Smooth muscle cell of the brain vasculature (primary cell): ENCODE results near the gene ANKRD36C.
"Not testable (repeated sequence)": the region's sequence is repeated elsewhere in the genome, so short reads cannot be mapped to it uniquely, and the experiment has no call there.

Experiments
- DNase-seq: peaks from one replicate; pipeline ENCODE4 v3.0.0-alpha.2; 2012; ENCODE audit warnings: low read depth, low spot score

Gene ANKRD36C

DNA sequence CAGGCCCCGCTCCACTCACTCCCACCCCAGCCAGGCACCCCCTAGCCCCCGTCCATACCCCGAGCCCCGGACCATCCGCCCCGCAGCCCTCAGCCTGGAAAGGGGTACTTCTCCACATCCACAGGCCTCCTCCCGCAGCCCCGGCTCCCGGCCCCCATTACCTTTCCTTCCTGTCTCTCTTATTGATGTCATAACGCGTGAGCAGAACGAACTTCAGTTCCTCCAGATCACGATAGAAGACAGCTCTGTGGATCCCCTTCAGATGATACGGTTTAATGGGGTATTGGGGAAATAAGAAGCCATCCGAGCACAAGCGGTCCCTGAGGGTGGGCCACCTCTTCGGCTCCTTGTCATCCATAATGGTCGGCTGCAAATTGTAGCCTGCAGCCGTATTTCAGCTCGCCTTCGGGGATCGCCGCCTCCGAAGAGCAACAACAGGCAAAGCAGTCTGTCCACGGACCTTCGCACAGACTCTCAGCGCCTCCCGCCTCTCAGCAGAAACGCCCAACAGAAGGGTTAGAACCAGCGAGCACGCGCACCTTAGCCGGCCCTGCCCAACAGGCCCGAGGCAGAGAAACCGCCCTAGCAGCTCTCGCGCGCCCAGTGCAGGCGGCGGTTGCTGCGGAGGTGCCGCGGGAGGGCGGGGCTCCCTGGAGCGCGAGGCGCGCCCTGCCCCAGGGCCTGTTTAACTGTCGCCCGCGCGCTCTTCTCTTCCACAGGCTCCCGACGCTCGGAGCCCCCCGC is at the start of gene ANKRD36C:
TSS of gene ANKRD36C (minus strand) at position 474 of the 744 bp plus-strand sequence. CDS start at position 358, 116 bp downstream.
- DNase-seq = not testable (repeated sequence)

DNA sequence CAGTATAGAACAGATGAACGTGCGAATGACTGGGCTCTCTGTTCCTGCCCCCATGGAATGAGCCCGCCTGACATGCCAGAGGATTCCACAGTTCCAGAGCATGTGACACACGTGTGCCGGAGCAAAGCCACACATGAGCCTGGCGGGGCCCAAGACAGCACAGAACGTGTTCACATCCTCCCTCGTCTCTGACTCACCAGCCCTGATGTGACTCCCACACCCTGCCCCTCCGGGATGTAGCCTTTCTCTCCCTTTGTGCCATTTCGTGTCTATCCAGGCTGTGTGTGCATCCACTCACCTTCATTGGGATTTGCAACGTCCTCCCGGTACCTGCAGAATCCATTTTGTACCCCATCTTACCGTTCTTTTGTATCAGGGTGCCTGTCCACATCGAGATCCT is 43.9 kb upstream of the ANKRD36C start:
- DNase-seq = not testable (repeated sequence)

DNA sequence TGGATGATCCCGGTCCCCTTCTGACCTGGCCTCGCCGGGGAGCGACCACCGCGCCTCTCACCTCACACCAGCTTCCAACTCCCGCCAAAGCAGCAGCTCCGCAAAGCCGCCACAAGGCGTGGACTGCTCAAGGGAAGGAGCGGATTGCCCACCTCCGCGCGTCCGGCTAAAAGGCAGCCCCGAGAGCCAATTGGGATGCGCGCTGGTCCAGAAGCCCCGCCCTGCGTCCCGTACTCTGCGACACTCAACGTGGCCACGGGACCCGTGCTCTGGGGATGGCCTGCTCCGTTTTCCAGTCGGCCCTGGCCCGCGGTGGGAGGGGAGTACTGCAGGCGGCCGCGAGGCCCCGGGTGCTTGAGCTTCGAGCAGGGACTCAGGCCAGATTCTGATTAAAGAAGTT is 43.2 kb upstream of the ANKRD36C start, which contains the start of gene GPAT2:
TSS of gene GPAT2 (minus strand) at position 125 of the 400 bp plus-strand sequence. CDS start 2,557 bp downstream, outside the sequence.
- not testable (repeated sequence) for DNase-seq

DNA sequence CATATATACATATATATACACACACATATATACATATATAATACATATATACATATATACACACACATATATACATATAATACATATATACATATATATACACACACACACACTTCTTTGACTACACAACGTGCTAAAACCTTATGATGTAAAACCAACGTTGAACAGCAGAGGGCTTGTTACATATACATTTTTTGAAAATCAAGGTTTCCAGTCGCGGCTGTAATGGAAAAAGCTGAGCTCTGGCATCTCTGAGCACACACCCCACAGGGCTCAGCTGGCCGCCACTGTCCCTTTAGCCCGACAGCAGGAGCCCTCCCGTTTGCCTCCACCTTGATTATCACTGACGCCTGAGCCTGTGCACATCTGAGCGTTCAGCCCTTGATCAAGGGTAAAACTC is 42.4 kb upstream of the ANKRD36C start:
- not testable (repeated sequence) for DNase-seq

DNA sequence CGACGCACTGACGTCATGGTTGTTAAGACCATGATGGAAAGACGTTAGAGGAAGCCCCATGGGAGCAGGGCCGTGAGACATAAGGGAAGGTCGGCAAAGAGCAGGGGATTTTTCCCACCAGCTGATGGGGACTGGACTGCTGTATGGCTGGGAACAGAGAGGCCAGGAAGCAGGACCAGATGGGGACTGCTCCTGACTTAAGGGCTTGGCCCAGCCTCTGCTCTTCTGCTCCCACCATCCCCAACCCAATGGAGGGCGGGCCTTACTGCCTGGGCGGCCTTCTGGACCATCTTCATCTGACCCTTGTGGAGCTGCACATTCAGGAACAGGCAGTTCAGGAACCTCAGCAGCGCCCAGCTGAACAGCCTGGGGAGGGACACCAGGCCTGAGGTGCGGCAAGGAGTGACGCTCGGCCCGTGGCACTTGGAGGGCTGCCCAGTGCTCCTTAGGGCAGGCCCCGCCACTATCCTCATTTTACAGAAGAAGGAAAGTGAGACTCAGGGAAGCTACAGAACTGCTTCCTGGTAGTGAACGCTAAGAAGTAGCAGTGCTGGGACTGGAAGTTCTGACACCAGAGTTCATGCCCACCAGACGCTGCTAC is 36.2 kb upstream of the ANKRD36C start:
- not testable (repeated sequence) for DNase-seq

DNA sequence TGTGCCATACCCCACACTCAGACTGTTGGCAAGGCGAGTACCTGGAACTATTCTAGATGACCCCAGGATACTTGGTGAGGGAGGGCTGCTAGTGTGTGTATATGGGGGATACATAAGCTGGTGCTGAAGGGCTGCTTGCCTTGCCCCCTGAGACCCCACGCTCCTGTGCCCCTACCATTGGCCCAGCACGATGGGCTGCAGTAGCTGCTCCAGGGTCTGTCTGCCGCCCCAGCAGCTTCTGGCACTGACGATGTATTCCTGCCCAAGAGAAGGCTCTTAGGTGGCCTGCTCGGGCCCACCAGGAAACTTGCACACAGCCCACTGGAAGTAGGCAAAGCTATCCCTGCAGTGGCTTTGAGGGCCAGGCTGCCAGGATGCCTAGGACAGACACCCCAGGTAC is 34.1 kb upstream of the ANKRD36C start:
- not testable (repeated sequence) for DNase-seq

DNA sequence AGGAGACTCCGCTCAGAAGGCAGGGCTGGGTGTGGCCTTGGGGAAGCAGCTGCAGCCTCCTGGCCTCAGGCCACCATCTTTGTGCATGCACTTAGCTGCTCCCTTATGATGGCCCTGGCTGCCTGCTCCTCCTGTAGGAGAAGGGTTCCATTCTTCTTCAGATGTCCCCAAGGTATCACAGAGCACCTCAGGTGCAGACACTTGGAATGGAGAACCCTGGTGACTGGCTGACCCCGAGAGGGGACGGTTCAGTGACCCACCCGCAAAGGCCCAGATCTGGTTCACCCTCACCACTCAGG is 33.5 kb upstream of the ANKRD36C start:
- DNase-seq = no peak

DNA sequence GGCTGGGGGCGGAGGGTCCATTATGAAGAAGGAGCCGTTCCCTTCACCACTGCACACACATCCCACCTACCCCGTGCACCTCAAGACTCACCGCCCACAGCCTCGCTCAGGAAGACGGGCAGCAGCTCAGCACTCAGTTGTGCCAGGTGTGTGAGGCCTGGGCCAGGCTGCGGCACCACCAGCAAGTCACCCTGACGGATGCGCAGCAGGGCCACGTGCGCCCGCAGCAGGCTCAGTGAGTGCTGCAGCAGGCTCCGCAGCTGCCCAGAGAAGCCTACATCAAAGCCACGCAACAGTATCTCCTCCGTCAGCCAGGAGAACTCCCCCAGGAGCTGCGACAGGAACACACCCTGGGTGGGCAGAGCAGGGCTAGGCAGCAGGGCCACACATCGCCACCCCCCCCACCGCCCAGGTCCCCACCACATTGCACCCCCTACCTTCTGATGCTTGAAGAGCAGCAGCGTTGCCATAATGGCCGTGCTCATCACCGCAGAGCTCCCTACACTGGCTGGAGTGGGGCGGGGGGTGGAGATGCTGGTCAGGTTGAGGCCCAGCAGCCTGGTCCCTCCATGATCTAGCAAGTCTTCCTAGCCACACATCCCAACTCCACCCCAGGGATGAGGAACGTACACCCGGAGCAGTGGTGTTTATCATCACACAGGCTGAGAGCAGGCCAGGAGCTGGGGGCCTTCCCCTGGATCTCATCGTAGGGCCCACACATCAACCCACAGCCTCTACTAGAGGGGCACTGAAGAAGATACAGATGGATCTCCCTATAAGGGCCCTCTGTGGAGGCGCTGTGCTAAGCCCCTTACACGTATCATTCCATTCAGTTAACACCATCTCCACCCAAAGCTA is 32.9 kb upstream of the ANKRD36C start:
- DNase-seq = no peak

DNA sequence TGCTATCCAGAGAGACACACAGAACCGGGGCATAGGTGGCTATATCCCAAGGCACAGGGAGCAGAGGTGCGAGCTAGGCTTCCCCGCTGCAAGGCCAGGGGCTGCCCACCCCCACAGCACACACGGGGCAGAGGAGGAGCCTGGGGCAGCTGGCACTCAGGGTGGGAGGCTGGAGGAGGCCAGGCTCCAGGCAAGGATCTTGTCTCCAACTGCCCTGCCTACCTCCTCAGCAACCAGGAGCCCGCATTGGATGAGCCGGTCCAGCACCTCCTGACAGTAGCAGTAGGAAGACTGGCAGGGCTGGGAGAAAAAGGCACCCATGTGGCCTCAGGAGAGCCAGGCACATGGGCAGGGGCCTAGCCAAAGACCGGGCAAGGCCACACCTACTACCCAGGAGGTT is 32.1 kb upstream of the ANKRD36C start:
- DNase-seq = not testable (repeated sequence)

DNA sequence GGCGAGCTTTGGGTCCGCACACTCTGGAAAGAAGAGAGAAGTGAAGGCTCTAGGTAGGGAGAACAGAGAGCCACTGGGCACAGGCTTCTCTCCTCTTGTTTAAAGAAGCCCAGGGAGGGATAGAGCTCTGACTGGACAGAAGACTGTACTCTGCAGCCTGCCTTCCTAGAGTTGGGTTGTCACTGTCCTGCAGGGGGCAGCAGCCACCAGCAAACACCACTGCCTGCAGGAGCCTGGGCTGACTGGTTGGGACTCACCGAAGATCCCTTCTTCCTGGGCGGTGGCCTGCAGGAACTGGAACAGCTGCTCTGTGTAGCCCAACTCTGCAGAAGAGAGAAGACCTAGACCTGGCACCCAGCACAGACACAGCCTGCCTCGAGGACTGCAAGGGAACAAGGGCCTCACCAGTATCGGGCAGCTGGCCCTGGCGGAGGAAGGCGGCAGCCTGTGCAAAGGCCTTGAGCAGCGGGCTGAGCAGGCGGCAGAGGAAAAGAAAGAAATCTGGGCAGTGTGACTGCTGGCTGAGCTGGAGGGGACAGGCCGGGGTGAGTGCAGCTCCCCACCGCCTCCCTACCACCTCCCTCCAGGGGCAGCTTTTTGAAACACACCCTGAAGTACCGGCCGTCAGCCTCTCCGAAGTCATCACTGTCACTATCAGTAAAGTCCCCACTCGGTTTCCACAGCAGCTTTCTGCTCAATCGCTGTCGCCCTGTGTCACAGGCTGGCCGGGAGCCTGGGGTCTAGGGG is 31.2 kb upstream of the ANKRD36C start:
- DNase-seq = peak; percentile 45

DNA sequence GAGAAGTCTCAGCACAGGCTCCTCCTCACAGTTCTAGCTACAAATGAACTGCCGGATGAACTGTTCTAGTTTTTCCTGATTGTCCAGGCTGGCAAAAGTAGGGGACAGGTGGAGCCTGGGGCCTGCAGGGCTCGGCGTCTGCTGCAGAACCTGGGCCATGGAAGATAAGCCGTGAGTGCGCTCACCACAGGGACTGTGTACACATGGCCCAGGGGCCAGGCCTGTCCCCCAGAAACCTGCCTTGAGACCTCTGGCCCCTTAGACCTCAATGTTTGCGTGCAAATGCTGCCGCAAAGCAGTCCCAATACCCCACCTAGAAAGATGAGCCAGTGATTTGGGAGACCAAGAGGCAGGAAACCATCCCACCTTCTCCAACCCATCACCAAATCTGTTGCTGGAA is 30.5 kb upstream of the ANKRD36C start:
- not testable (repeated sequence) for DNase-seq

DNA sequence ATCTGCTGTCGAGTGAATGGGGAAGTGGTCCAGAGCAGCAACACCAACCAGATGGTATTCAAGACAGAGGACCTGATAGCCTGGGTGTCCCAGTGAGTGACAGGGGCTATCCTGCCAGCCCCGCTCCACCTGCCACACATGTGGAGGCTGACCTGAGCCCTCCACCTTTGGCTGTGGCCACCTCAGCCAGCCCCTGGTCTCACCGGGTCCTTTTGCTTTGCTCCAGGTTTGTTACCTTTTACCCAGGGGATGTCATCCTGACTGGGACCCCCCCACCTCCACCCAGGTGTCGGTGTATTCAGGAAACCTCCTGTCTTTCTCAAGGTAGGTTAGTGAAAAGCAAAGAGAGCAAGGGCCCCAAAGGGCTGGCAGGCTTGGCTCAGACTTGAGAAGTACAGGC is 29.5 kb upstream of the ANKRD36C start:
- DNase-seq = not testable (repeated sequence)

DNA sequence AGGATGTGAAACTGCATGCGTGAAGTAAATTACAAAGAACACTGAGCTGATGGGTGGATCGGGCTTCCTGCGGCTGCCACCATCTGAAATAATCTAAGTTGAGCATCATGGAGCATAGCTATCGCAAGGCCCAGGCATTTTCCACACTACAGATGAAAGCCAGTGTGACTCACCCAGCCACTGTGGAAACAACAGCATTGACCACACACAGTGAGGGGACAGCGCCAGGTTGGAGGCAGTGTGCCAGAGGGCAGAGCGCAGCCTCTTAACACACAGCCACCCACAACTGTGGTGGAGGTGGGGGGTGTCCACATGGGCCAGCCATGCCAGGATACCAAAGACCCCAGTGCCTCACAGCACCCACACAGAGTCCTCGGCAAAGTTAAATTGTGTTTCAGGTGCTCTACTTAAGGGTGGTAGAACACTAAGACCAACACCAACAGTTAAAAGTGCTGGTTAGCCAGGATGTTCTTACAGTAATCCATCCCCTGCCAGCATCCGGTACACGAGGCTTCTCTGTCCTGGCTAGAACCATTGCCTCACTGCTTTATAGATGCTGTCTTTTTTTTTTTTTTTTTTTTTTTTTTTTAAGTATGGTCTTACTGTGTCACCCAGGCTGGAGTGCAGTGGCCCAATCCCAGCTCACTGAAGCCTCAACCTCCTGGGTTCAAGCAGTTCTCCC is 28.4 kb upstream of the ANKRD36C start:
- DNase-seq = not testable (repeated sequence)

DNA sequence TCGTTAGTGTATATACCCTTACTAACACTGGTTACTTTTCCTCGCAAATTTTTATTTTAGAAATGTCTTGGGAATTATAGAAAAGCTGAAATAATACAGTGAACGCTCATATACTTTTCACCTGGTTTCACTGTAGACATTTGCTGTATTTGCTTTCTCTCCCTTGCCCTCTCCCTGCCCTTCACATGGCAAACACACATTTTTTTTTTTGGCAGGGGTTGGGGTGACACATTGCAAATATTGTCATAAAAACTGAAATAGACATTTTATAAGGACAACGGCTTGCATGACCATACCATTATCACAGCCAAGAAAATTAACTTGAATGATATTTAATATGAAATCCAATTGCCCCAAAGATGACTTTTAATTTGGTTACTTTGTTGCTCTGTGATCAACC is 24.7 kb upstream of the ANKRD36C start:
- DNase-seq = not testable (repeated sequence)

DNA sequence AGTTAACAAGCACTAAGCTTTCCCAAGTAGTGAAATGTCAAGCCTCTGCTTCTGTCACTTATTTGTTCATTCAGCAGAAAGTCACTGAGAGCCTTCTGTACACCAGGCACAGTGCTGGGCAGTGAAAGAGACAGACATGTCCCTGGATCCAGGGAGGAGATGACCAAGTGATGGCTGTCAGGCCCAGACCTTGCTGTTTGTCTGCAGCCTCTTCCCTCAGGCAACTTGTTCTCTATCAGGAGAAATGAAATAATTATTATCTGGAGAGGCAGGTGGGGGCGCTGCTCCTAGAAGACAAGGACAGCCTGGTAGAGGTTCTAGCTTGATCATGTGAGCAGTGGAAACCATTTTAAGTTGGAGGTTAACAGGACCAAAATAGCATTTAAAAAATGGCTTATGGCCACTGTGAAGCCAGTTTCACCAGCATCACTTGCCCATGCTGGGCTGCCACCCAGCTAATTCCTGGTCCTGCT is 21.2 kb upstream of the ANKRD36C start:
- not testable (repeated sequence) for DNase-seq

DNA sequence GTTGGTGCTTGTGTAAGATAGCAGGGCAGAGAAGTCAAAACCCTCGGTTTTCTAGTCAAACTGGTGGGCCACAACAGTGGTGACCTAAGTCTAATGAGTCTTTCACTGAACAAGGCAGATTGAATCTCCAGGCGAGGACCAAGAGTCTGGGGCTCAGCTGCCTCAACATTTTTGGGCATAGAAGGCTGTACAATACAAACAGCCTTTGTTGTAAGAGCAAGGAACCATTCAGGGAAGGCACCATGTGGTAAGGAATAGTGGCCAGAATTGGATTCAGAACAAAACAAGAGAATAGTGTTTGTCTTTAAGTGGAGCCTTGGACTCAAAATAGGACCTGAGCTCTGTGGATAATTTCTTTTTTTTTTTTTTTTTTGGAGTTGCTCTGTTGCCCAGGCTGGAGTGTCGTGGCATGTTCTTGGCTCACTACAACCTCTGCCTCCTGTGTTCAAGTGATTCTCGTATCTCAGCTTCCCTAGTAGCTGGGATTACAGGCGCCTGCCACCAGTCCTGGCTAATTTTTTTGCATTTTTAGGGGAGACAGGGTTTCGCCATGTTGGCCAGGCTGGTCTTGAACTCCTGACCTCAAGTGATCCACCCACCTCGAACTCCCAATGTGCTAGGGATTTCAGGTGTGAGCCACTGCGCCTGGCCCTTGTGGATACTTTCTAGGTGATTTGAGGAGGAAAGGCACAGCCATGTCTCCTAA is 20.6 kb upstream of the ANKRD36C start:
- not testable (repeated sequence) for DNase-seq

DNA sequence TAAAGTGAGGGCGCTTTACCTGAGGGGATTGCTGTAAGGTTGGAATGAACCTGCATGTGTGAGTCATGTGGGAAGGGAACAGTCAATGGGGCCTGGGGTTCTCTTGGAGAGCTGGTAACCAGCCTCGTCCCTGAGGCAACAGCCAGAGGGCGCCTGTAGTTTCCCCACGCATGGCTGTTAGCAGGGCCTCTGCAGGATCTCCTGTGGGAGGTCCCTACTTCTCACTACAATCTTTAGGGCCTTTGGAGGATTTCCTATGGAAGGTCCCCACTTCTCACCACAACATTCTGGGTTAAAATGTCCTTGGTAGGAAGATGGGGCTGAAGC is 19.5 kb upstream of the ANKRD36C start:
- DNase-seq = not testable (repeated sequence)

DNA sequence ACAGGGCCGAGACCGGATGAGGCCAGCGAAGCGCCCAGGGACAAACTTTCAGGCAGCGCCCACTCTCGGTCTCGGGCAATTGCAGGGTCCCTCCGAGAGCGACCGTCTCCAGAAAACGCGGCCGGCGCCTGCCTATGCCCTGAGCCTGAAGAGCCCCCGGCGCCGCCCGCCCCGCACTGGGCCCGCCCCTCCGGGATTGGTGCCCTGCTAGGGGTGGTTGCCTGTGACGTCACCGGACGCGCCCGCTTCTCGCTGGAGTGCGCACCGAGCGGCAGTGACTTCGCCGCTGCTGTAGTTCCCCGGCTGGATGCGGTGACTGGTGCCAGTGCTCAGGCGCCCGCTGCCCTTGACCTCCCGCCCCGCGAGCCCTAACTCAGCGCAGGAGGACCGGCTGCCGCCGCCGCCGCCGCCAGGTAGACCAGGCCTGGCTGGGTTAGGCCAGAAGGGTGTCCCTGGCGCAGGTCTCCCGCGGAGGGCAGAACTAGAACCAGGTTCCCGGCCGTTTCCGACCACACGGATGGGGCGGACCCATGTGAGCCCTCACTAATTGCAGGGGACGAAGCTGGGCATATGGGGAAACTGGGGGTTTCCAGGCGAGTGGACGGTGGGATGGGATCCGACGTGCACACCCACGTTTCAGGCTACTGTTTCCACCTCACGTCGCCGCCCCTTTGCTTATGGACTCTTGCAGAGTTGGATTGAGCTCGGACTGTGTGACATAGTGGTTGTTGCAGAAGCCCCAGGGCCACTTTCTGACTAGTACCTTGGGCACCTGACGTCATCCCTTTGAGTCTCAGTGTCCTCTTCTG is 18.9 kb upstream of the ANKRD36C start:
- DNase-seq = not testable (repeated sequence)

DNA sequence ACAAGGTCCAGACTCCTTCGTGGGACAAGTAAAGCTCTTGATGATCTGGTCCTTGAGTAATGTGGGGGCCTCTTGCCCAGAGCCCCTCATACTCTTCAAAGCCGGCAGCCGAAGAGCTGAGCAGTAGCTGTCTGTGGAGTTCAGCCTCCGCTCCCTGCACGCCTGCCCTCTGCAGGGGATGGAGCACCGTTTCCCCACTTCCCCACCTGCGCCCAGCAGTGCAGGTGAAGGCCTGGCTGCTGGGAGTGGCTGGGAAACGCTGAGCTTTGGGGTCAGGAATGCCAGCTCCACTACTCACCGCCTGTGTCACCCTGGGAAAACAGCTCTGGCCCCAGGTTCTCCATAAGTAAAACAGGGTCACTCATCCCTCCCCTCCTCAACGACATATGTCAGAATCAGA is 18.2 kb upstream of the ANKRD36C start:
- not testable (repeated sequence) for DNase-seq
